ENCODE data around the gene GSE1.

Gene GSE1

DNA sequence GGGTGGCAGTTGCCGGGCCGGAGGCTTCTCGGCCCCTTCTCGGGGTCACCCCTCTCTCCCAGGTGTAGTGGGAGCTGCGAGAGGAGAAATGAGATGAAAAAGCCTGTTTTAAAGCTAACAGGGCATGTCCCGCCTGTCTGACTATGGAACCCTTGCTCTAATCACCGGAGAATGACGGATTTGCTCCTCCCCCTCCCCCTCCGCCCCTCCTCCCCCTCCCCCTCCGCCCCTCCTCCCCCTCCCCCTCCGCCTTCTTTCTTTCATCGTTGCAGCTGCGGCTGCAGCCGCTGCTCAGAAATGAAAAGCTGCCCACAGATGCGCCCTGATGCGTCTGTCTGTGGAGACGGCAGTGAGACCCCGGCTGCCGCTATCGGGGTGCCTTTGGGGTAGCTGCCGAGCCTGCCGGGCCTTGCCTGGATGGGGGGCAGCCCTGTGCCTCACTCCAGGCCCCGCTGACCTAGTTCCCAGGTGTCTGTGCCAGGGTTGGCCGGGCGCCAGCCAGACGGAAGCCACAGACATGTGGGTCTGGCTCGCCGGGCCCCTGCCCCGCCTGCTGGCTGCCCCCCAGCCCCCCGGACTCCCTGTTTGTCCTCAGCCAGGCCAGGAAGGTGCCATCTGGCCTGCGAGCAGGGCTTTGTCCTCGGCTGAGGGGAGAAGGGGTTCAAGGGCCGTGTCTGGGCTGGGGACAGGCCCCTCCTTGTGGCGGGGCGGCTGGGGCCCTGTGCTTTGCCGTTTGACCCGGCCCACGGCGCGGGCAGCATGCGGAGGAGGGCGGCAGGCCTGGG is 37.9 kb downstream of the GSE1 start:
- no peak for DNase-seq

DNA sequence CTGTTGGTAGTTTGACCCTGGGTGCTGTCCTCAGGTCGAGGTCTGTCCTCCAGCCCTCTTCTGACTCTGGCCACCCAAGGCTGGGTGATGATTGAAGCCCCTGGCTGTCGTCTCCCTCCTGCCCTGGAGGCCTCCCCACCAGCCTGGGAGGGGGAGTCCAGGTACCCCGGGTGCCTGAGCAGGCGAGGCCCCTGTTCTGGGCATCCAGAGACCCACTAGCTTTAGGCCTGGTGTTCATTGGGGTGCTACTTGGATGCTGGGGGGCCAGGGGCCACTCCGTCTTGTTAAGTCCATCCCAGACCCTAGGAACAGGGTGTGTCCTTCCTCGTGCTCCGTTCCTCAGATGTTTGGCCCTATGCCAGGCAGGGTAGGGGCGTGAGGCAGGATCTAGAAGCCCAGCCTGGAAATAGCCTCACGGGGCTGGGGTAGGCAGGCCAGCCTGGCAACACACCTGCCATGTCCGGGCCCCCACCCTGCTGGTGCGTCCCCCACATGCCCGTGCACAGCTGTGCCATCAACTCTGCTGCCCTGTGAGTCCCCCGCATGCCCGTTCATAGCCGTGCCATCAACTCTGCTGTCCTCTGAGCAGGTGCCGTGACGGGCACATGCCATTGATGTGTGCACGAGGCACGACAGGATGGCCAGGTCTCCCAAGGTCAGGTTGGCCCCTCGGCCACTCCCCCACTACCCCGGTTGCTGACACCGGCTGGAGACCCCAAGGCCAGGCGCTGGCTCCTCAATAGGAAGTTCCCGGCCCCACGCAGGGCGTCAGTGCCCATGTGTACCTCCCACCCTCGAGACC is 38.7 kb downstream of the GSE1 start:
- DNase-seq, result no peak

DNA sequence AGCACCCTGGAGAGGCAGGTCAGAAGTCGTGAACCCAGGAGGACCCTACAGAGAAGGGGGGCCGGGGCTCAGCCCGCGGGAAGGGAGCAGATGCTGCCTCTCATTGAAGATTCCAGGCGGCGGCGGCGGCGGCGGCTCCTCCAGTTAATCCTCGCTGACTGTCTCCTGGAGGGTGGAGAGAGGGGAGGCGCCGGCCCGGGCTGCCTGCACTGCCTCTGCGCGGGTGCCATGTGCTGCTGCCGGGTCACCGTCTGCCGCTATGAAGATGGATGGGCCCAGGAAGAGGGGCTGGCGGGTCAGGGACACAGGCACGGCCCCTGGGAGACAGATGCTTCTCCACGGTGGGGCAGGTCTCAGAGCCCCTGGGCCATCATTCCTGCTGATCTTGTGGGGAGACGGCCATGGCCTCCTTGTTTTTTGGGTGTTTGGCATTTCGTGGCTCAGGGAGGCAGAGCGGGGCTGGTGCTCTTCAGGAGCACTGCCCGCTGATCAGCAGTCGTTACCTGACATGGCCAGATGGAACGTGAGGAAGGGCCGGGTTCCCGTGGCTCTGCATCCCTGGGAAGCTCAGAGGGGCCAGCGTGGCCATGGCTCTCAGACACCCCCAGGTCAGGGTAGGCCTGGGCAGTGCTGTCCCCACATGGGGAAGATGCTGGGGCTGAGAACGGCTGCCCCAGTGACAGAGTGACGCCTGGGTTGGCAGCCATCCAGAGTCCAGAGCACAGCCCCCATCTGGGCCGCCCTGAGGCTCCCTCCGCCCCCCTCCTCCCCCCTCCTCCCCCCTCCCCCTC is 39.5 kb downstream of the GSE1 start:
- DNase-seq, result no peak

DNA sequence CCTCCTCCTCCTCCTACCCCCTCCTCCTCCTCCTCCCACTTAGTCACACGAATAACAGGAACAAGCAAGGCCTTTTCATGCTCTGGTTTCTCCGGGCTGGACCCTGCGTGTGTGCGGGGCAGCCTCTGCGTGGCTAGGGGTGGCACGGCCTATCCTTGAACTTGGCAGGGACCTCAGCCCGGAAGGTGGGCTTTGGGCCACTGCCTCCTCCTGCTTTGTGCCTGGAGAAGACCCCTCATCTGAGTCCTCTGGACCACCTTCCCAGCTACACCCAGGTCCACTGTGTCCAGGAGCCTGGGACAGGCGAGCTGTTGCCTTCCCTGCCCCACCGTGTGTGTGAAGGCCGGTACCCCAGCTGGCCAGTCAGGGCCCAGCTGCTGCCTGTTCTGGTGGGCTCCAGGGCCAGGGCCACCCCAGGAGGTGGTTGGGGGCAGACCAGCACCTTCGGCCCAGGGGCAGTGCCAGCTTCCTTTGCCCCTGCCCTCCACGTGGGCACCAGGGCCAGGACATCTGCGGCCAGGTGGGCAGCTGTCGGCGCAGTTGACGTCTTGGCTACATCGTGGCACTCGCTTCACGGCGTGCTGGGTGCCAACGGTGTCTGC is 40.3 kb downstream of the GSE1 start:
- DNase-seq, result no peak

DNA sequence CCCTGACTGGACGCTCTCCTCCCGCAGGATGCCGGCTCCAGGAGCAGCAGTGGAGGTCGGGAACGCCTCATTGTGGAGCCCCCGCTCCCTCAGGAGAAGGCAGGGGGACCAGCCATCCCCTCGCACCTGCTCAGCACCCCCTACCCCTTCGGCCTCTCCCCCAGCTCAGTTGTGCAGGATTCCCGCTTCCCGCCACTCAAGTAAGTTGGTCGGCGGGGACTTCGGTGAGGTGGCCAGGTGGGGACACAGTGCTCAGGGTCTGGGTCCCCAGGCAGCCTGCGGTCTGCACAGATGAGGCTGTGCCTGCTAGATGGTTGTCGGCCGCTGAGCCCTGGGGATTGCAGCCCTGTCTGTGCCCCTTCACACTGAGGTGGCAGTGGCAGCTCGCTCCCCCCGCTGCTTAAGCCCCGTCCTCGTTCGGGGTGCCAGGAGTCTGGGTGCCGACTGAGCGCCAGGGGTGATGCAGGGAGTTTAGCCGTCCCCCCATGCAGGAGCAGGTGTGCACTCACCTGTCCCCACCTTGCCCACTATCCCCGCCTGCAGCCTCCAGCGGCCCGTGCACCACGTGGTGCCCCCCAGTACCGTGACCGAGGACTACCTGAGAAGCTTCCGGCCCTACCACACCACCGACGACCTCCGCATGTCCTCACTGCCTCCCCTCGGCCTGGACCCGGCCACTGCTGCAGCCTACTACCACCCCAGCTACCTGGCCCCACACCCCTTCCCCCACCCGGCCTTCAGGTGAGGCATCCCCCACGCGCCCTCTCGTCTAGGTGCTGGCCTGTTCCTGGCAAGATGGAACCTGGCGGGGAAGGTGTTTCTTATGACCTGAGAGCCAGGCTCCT is 41.4 kb downstream of the GSE1 start:
- no peak for DNase-seq

DNA sequence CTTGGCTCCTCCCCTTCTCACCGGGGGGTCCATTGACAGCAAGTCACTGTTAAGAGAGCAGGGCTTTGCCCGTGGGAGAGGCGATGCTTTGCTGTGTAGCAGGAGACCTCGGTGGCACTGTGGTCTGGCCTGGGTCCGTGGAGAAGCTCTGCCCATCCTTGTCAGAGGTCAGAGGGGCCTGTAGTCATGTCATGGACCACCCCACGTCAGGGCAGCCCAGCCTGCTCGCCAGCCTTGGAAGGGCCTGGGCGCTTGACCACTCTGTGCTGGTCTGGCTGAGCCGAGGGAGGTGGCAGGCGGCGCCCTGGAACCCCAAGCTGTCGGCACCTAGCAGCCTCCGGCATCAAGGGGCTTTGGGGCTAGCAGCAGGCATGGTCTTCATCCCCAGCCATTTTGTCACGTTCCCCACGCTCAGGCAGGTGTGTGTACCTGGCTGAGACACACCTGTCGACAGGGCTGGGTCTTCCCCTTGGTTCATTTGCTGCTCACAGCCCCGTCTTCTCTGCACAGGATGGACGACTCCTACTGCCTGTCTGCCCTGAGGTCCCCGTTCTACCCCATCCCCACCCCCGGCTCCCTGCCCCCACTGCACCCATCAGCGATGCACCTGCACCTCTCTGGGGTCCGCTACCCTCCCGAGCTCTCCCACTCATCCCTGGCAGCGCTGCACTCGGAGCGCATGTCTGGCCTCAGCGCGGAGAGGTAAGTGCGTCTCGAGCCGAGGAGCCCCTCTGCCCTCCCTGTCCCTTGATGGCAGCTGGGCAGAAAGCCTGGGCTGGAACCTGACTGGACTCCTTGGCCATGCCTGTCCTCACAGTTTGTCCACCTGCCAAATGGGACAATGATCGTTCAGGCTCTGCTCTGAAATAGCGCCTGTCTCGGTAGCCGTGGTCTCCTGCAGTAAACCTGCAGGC is 42.4 kb downstream of the GSE1 start:
- DNase-seq, result no peak

DNA sequence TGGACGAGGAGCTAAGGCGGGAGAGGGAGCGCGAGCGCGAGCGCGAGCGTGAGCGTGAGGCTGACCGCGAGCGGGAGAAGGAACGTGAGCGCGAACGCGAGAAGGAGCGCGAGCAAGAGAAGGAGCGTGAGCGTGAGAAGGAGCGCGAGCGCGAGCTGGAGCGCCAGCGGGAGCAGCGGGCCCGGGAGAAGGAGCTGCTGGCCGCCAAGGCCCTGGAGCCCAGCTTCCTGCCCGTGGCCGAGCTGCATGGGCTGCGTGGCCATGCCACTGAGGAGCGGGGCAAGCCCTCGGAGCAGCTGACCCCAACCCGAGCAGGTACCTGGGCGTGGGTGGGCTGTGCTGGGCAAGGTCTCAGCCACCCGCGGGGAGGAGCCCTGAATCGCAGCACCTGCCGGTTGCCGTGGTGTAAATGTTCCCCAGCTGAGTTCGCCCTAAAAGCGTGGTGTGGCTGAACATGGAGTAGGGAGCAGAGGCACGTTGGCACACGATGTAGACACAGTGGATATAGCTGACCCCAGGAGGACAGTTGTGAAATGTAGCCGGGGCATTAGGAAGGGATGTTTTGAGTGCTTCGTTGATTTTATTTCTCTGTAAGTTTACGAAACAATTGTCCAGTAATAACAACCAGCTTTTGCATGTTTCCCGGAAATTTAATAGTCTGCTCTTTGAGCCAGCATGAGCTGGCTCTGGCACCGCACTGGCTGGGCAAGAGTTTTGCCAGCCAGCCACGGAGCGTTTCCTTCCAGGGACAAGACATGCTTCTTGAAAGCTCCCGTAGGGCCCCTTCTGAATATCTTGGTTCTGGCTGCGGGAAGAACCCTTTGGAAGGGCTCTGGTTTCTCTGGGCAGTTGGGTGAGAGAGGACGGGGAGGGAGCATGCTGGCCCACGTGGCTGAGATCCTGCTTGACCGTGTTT is 43.5 kb downstream of the GSE1 start:
- DNase-seq, result no peak

DNA sequence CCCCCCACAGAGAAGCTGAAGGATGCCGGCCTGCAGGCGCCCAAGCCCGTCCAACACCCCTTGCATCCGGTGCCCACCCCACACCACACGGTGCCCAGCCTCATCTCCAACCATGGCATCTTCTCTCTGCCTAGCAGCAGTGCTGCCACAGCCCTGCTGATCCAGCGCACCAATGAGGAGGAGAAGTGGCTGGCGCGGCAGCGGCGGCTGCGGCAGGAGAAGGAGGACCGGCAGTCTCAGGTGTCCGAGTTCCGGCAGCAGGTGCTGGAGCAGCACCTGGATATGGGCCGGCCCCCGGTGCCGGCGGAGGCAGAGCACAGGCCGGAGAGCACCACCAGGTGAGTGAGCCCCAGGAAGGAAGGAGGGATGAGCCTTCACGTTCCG is 44.1 kb downstream of the GSE1 start:
- no peak for DNase-seq

DNA sequence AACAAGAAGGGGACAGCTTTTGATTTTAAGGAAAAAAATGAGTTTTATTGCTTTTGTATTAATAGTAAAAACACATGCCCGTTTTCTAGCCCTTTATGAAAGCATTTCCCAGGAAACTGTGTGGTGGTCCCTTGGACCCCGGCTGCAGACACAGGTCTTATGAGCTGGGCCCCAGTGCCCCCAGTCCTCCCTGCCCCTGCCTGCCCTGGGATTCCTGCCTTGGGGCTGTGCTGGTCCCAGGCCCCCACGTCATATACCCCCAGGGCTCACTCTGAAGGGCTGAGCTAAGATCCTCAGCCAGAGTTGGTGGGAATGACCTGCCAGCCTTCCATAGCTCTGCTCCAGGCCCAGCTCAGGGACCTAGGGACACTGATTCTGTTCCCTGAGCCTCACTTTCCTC is 44.9 kb downstream of the GSE1 start:
- DNase-seq, result no peak

DNA sequence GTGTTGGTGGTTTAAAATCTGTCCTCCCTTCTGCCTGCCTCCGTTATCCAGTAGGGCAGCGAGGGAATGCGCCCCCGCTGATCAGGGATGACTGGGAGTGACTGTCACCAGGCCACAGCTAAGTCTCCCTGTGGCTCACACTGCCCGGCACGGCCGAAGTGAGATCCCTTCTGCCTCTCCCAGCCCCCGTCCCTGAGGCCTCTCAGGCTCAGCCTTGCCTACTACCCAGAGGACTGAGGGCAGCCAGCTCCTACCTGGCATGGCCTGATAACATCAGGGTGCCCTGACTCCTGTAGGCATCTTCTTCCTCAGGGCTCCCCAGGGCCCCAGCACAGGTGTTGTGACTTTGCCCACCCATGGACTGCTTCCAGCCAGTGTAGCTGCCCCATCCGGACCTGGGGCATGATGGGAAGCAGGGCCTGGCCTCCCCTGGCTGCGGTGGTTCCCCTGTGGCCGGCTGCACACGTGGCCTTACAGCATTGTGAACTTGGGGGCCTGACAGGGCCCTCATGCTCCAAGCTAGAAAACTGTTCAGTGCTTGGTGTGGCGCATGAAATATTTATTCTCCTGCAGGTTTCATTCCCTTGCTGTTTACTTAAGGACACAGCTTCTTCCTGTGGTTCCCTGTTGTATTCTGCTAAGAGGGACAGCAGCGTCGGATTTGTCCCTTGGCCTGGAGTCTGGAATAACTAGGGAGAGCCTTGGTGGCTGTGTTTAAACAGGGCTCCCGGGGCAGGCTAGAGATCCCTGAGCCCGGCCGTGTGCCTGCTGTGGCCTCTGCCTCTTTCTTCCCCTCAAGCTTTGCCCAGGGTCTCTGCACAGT is 45.6 kb downstream of the GSE1 start:
- no peak for DNase-seq

DNA sequence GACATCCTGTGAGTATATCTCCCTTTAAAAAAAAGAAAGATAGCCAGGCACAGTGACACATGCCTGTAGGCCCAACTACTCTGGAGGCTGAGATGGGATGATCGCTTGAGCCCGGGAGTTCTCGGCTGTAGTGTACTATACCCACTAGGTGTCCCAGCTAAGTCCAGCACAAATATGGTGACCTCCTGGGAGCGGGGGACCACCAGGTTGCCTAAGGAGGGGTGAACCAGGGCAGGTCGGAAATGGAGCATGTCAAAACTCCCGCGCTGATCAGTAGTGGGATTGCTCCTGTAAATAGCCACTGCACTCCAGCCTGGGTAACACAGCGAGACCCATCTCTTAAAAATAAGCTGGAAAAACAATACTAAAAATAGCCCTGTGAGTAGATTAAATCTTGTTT is 46.2 kb downstream of the GSE1 start:
- no peak for DNase-seq

DNA sequence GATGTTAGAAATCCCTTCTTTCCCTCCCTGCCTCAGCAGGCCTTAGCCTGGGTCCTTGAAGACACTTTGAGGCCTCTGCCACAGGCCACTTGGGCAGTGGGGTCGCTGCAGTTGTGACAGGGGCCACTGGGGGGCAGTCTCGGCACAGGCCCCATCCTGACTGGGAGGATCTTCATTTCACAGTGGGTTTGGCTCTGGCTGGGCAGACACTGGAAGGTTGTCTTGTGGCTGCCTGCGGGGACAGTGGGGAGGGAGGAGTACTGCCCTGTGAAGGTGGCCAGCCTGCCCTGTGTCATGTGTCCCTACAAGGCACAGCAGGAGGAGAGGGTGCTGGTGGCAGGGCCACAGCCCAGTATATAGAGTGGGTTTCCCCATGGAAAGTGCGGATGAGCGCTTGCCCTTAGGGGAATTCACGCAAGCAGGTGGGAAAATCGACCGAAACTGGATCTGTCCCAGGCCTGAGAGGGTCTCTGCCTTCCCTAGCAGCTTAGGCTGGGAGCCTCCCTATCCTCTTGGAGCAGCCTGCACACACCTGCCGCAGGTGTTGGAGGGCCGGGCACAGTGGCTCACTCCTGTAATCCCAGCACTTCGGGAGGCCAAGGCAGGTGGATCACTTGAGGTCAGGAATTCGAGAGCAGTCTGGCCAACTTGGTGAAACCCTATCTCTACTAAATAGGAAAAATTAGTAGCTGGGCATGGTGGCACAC is 46.8 kb downstream of the GSE1 start:
- peak; percentile 40 for DNase-seq

DNA sequence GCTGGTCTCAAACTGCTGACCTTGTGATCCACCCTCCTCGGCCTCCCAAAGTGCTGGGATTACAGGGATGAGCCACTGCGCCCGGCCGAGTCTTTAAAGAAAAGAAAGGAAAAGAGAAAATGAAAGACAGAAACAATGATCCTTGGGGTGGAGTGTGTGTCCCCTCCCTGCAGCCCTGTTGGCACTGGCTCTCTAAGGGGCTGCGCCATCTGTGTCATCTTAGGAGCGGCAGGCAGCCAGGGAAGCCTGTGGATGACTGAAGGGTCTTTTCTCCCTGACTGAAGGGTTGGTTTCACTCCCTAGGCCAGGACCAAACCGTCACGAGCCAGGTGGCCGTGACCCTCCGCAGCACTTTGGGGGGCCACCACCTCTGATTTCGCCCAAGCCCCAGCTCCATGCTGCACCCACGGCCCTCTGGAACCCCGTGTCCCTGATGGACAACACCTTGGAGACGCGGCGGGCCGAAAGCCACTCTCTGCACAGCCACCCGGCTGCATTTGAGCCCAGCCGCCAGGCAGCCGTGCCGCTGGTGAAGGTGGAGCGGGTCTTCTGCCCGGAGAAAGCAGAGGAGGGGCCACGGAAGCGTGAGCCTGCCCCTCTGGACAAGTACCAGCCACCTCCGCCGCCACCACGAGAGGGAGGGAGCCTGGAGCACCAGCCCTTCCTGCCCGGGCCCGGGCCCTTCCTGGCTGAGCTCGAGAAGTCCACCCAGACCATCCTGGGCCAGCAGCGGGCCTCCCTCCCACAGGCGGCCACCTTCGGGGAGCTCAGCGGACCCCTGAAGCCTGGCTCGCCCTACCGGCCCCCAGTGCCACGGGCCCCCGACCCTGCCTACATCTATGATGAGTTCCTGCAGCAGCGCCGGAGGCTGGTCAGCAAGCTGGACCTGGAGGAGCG is 48.0 kb downstream of the GSE1 start:
- no peak for DNase-seq

DNA sequence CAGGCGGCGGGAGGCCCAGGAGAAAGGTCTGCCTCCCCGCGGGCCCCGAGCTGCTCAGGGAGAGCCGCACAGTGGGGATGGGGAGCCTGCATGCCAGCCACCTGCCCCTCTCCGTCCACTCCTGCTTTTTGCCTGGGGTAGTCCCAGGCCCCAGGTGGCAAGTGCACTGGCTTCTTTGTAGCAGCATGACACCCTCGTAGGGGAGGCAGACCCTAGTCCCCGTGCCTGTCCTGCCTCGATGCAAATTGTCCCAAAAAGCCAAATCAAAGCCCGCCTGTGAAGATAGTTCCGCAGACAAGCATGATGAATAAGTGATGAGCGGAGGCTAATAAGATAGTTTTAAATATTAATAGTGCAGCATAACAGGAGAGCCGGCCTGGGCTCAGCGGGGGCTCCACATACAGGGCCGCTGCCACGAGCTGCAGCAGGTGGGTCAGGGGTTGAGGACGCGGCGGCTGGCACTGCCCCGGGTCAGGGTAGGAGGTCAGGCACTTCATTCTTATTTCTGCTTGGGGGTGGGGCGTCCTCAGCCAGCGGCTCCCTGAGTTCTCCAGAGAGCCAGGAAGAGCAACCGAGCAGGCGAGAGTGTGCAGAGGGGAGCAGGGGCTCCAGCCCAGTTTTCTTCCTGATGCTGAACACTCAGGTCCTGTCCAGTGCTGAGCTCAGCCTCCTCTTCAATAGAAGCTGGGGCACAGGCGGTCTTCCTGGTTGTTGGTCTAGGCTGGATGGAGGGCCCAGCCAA is 48.8 kb downstream of the GSE1 start:
- no peak for DNase-seq

DNA sequence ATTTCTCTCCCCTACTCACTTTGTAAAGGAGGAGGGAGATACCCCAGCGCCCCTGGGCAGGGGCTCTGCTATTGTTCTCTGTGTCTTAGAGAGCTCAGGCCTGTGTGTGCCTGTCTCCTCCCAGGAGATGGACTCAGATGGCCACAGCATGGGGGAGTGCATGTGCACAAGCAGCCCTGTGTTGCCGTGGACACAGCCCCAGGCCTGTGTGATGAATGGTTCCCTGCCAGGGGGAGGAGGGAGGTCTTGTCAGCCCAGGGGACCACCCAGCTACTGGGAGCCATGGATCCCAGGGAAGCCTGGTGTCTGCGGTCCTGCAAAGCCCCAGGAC is 49.3 kb downstream of the GSE1 start:
- no peak for DNase-seq

DNA sequence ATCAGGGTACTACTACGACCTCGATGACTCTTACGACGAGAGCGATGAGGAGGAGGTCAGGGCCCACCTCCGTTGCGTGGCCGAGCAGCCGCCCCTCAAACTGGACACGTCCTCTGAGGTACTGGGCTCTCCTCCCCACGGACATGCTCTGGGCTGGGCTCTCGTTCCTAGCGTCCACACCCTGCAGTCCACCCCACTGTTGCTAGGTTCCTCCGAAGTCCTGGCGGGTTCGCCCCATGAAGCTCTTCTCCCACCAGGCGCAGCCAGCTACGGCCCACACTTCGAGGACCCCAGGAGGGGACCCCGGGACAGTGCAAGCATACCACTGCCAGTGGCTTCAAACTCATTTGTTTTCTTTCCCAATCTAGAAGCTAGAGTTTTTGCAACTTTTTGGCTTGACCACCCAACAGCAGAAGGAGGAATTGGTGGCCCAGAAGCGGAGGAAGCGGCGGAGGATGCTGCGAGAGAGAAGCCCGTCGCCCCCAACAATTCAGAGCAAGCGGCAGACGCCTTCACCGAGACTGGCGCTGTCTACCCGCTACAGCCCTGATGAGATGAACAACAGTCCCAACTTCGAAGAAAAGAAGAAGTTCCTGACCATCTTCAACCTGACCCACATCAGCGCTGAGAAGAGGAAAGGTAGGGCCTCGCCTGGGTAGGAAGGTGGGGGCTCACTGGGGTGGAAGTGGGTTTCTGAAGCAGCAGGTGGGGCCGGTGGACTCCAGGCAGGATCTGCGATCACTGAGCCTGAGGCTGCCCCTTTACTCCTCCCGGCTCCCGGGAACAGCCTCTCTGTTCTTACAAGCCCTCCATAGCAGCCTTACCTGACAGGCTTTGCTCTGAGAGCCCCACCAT is 50.1 kb downstream of the GSE1 start:
- DNase-seq, result no peak

Data from activated CD4-positive, alpha-beta T cell treated with anti-CD3 and anti-CD28 coated beads for 1 hour (primary cell).